Activated T-helper 2 cell treated with anti-CD3 and anti-CD28 coated beads, Interferon-gamma antibody, Interleukin-2, Interleukin-4, amounts not matched to agents 10 μg/mL and 5 μg/mL and 100 μg/mL, durations not matched to agents 14 hours and 24 hours and 36 hours (primary cell): ENCODE measurements around the gene KLHL25. TPM values are rescaled to one million over a fixed set of nuclear protein-coding genes. Genes with fewer than 3 reads are reported as not detected.

Source experiments
- DNase-seq: peaks from one replicate; pipeline ENCODE4 v3.0.0; 2021; ENCODE audit warnings: low spot score
- H3K27ac Mint-ChIP-seq: one replicate; pipeline ENCODE4 v1.8.0; 2021; ENCODE audit warnings: mixed read lengths
- H3K27me3 Mint-ChIP-seq: one replicate; pipeline ENCODE4 v1.8.0; 2021; ENCODE audit warnings: low read depth, mixed read lengths
- H3K36me3 Mint-ChIP-seq: one replicate; pipeline ENCODE4 v1.8.0; 2021; ENCODE audit warnings: low read depth, mixed read lengths
- H3K4me1 Mint-ChIP-seq: one replicate; pipeline ENCODE4 v1.8.0; 2021; ENCODE audit warnings: low read depth, mixed read lengths
- H3K4me3 Mint-ChIP-seq: one replicate; pipeline ENCODE4 v1.8.0; 2021; ENCODE audit warnings: low read depth, mild to moderate bottlenecking, moderate library complexity, mixed read lengths
- H3K9me3 Mint-ChIP-seq: one replicate; pipeline ENCODE4 v1.8.0; 2021; ENCODE audit warnings: mixed read lengths
- intact Hi-C: fragments of 100-400 bp; cut with micrococcal nuclease; formaldehyde crosslinking; loops from one replicate; pipeline ENCODE4 v1.15.1; 2023
- total RNA-seq: library from RNA; stranded (reverse); gene quantifications from 2 replicates; pipeline ENCODE4 v1.2.3, GENCODE V29; 2022

KLHL25 gene
- total RNA-seq, 1 donor from 2014 or later: 9.0 TPM

DNA sequence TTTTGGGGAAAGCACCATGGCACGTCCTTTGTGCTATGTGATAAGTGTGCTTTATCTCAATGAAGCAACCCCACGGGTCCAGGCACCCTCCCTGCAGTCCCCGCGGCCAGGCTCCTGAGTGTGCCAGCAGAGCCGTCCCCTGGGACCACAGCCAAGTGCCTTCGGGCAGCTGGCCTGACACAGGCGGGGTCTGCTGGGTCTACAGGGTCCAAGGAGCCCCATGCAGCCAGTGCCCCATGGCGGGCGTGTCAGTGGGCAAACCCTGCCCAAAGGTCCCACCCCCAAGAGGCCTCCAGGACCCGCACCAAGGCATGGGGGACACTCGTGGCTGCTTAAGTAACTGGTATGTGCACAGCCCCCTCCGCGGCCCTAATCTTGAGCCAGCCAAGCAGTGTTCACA is 35.3 kb downstream of the KLHL25 start:
- no peaks in the 10 kb centered on the region for H3K27me3 Mint-ChIP-seq
- no peak overlapping the region for H3K27ac Mint-ChIP-seq
- H3K4me3 Mint-ChIP-seq: no peak overlapping the region
- no peaks in the 10 kb centered on the region for H3K9me3 Mint-ChIP-seq
- intact Hi-C loops: no loop called here
- no peaks in the 10 kb centered on the region for H3K36me3 Mint-ChIP-seq
- no peak for DNase-seq
- H3K4me1 Mint-ChIP-seq: no peaks in the 10 kb centered on the region

DNA sequence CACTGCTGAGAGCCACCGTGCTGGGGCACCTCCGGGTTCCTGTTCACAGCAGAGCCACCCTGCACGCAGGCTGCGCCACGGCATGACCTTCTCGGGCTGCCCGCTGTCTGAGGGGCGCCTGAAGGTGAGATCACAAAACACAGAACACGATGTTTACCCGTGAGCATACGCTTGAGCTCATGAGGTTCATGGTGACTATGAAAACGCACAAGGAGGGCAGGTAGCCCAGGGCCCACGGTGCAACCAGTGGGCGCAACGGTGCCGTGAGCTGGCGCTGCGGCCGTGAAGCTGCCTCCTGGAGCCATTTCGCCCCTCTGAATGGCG is 36.1 kb downstream of the KLHL25 start:
- DNase-seq: no peak
- Mint-ChIP-seq H3K36me3 (no peaks in the 10 kb centered on the region), H3K4me1 (no peaks in the 10 kb centered on the region), H3K4me3 (no peak overlapping the region), H3K27ac (no peak overlapping the region), H3K27me3 (no peaks in the 10 kb centered on the region), H3K9me3 (no peaks in the 10 kb centered on the region)
- intact Hi-C loops: no loop called here

DNA sequence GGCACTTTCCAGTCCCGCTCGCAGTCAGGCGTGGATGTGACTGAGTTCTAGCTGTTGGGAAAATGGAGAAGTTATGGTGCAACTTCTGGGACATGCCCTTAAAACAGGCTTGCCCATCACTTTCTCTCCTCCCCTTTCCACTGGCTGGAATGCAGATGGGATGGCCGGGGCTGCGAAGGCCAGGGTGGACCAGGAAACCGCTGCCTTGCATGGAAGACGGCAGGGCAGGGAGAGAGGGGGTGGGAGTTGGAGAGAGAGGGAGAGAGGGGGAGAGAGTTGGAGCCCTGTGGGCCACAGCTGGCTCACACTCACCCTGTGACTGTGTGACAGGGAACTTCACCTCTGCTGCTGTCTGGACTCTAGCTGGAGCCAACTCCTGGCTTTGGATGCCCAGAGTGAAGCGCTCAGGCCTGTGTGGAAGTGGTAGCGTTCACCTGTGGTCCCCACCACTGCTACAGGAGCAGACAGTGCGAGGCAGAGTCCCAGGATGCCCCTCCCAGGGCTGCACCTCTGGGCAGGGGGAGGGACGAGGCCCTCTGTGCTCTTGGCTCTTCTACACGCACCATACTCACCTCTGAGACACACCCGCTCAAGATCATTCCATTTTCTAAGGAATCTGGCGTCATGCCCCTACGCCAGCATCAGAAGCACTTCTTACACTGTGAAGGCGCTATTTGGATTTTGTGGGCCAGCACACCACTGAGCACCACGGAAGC is 36.6 kb downstream of the KLHL25 start:
- Mint-ChIP-seq H3K27me3 (no peaks in the 10 kb centered on the region), H3K4me1 (no peaks in the 10 kb centered on the region), H3K27ac (no peak overlapping the region), H3K9me3 (no peaks in the 10 kb centered on the region), H3K36me3 (no peaks in the 10 kb centered on the region), H3K4me3 (no peak overlapping the region)
- DNase-seq: no peak
- intact Hi-C loops: no loop called here

DNA sequence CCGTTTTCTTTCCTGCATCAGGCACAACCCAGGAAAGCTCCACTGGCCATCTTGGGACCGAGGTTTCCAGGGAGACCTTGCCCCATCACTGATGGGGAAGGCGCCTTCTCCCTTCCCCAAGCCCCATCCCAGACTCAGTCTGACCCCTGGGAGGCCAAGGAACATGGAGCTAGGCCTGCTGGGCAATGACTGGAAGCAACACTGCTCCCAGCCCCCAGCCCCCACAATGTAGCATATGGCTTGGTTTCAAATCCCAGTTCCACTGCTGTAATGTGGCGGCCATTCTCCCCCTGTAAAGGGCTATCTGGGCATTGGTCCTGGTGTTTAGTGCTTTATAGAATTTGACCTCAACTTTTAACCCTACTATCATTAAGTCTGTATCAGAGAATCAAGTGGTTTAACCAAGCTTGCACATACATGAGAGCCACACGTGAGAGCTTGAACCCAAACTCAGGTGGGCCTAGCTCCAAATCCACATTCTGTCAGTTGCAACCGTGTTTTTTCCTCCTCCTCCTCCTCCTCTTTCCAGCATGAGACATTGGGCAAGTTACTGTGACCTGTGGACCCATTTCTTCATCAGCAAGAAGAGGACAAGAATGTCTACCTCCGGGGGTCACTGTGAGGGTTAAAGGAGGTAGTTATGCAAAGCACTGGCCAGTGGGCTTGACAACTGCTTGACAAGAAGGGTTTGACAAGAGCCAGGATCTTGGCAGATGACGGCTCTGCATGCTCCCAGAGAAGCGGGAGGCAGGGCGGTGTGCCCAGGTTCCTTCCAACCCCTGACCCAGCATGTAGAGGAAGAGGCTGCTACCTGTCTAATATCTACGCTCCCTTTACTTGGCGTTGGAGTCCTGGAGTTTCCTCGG is 37.4 kb downstream of the KLHL25 start:
- no peak overlapping the region for H3K4me3 Mint-ChIP-seq
- no peaks in the 10 kb centered on the region for H3K9me3 Mint-ChIP-seq
- intact Hi-C loops: no loop called here
- H3K36me3 Mint-ChIP-seq: peaks cover 3% of the 10 kb centered on the region
- peaks cover 3% of the 10 kb centered on the region for H3K4me1 Mint-ChIP-seq
- DNase-seq: no peak
- H3K27me3 Mint-ChIP-seq: no peaks in the 10 kb centered on the region
- no peak overlapping the region for H3K27ac Mint-ChIP-seq

GRCh38 chr15:85756411-85757072 is 38.2 kb downstream of the KLHL25 start:
- Mint-ChIP-seq H3K4me3 (no peak overlapping the region), H3K36me3 (peaks cover 3% of the 10 kb centered on the region), H3K9me3 (no peaks in the 10 kb centered on the region), H3K27me3 (no peaks in the 10 kb centered on the region), H3K27ac (no peak overlapping the region), H3K4me1 (peaks cover 3% of the 10 kb centered on the region)
- intact Hi-C loops: no loop called here
- DNase-seq: no peak

- DNase-seq: no peak
- peaks cover 3% of the 10 kb centered on the region for H3K36me3 Mint-ChIP-seq
- no peaks in the 10 kb centered on the region for H3K9me3 Mint-ChIP-seq
- intact Hi-C loops: no loop called here
- peaks cover 3% of the 10 kb centered on the region for H3K4me1 Mint-ChIP-seq
- H3K4me3 Mint-ChIP-seq: no peak overlapping the region
- H3K27ac Mint-ChIP-seq: no peak overlapping the region
- H3K27me3 Mint-ChIP-seq: no peaks in the 10 kb centered on the region
Observed at GRCh38 chr15:85755942-85756341, 38.8 kb downstream of the KLHL25 start.

DNA sequence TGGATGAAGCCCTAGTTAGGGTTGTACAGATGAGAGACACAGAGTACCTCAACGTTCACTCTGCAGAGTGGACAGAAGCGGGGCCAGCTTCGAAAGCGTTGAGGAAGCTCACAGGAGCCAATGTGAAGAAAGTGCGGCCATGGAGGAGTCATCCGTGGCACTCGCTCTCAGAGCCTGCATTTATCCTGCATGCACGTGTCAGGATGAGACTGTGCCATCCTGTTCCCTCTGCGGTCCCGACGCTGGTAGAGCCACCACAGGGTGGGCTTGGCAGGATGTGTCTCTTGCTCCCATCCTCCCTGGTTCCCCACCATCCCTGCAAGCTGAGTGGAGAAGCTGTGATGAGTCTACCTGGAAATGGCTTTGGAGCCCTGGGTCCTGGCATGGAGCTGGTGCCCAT is 39.3 kb downstream of the KLHL25 start:
- no peak for DNase-seq
- Mint-ChIP-seq H3K9me3 (no peaks in the 10 kb centered on the region), H3K4me3 (no peak overlapping the region), H3K27me3 (no peaks in the 10 kb centered on the region), H3K27ac (no peak overlapping the region), H3K36me3 (peaks cover 3% of the 10 kb centered on the region), H3K4me1 (peaks cover 3% of the 10 kb centered on the region)
- intact Hi-C loops: no loop called here

GRCh38 chr15:85754989-85755388 is 39.7 kb downstream of the KLHL25 start:
- DNase-seq: no peak
- Mint-ChIP-seq H3K4me3 (no peak overlapping the region), H3K27me3 (no peaks in the 10 kb centered on the region), H3K36me3 (peaks cover 3% of the 10 kb centered on the region), H3K4me1 (peaks cover 3% of the 10 kb centered on the region), H3K9me3 (no peaks in the 10 kb centered on the region), H3K27ac (no peak overlapping the region)
- intact Hi-C loops: no loop called here

DNA sequence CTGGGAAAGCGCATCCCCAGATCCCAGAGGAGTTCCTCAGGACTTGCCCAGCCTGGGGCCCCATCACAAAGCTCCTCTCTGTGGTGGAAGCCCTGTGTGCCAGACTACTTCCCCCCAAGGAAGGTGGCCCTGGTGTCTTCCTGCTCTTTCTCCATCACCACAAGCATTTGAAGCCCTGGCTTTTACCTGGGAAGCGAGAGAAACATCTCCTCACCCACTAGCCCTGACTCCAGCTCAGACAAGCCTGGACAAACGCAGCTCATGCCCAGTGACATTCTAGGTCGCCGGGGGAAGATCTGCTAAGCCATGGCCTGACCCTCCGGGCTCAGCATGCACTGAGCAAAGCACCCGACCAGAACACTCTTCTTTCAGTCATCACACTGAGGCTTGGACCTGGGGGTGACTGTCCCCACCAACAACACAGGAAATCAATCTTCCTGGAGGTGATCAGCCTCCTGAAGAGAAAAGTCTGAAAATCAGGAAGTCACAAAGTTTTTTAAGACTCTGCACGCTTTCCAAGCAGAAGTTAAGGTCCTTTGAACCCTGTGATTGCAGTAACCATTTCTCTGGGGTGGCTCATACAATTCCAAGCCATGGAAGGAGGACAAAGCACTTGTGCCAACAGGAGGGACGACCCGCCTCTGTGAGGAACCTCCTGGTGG is 40.8 kb downstream of the KLHL25 start:
- peaks cover 3% of the 10 kb centered on the region for H3K4me1 Mint-ChIP-seq
- no peaks in the 10 kb centered on the region for H3K9me3 Mint-ChIP-seq
- no peak for DNase-seq
- H3K36me3 Mint-ChIP-seq: peaks cover 7% of the 10 kb centered on the region
- intact Hi-C loops: no loop called here
- H3K4me3 Mint-ChIP-seq: no peak overlapping the region
- H3K27ac Mint-ChIP-seq: no peak overlapping the region
- H3K27me3 Mint-ChIP-seq: no peaks in the 10 kb centered on the region

DNA sequence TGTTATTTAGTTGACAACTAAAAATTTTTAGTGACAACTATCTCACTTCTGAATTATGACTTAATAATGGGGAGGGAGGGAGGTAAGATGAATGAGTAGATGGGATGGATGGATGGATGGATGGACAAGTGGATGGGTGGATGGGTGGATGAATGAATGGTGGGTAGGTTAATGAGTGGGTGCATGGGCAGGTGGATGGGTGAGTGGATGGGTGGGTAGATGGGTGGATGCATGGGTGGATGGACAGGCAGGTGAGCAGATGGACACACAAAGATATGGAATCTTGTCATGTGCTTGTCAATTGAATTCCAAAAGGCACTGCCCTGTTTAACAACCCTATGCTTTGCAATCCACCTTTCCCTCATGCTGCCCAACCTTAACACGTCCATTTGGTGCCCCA is 41.5 kb downstream of the KLHL25 start:
- Mint-ChIP-seq H3K27me3 (no peaks in the 10 kb centered on the region), H3K4me1 (peaks cover 3% of the 10 kb centered on the region), H3K4me3 (no peak overlapping the region), H3K36me3 (peaks cover 7% of the 10 kb centered on the region), H3K9me3 (no peaks in the 10 kb centered on the region), H3K27ac (no peak overlapping the region)
- intact Hi-C loops: no loop called here
- DNase-seq: no peak

- H3K4me3 Mint-ChIP-seq: no peak overlapping the region
- H3K27ac Mint-ChIP-seq: peak overlapping the region; percentile 35
- peaks cover 3% of the 10 kb centered on the region for H3K4me1 Mint-ChIP-seq
- H3K36me3 Mint-ChIP-seq: peaks cover 7% of the 10 kb centered on the region
- H3K27me3 Mint-ChIP-seq: no peaks in the 10 kb centered on the region
- no peak for DNase-seq
- no peaks in the 10 kb centered on the region for H3K9me3 Mint-ChIP-seq
- intact Hi-C loops: no loop called here
Observed at GRCh38 chr15:85752491-85752961, 42.2 kb downstream of the KLHL25 start.

DNA sequence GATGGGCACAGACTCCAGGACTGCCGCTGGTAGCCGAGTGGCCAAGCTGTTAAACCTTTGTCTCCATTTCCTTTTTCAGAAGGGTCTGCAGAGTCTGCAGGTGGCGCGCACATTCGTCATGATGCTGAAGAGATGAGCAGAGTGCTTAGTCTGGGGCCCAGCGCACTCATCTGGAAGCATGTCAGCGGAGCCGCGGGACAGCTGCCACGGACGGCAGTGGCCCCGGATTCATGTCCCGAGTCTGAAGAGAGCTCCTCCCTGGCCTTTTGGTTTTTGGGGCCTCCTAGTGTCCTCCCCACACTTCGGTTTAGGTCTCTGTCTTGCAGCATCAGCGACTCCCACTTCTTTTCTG is 42.6 kb downstream of the KLHL25 start:
- H3K27me3 Mint-ChIP-seq: no peaks in the 10 kb centered on the region
- no peak for DNase-seq
- H3K4me3 Mint-ChIP-seq: no peak overlapping the region
- H3K27ac Mint-ChIP-seq: no peak overlapping the region
- peaks cover 11% of the 10 kb centered on the region for H3K36me3 Mint-ChIP-seq
- H3K9me3 Mint-ChIP-seq: no peaks in the 10 kb centered on the region
- peaks cover 3% of the 10 kb centered on the region for H3K4me1 Mint-ChIP-seq
- intact Hi-C loops: no loop called here
